Measurements from ENCODE around the gene FOXP1.

FOXP1 gene

DNA sequence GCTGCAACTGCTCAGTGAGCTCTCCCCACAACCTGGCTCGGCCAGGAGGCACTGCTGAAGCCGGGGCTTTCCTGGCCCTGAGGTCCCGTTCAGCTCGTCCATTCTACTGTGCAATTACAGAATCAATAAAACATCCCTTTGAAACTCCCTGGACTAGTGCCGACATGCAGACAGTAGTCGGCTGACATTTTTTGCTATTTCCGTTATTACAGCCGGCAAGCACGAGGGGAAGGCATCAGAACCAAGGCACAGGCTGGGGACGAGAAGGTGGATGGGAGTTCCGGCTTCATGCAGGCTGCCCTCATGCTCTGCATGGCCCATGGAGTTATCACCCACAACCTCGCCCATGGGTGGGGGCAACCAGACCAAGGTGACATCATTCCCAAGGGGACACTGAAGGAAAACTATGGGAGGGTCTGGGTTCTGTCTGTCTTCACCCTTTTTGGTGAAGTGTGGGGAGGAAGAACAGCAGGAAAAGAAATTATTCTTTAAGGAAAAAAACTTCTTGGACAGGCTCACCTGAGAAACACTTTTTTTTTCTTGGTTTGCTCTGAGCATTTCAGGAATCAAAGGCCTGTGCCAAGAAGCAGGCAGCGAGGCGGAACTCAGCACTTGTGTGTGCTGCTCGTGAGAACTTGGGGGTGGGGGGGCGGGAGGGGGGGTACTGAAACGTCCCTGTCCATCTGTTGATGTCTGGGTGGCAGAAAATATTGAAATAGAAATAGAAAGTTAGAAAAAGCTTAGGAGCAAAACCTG is 154.5 kb downstream of the FOXP1 start:
- DNase-seq (ENCODE audit: low spot score), result no peak

DNA sequence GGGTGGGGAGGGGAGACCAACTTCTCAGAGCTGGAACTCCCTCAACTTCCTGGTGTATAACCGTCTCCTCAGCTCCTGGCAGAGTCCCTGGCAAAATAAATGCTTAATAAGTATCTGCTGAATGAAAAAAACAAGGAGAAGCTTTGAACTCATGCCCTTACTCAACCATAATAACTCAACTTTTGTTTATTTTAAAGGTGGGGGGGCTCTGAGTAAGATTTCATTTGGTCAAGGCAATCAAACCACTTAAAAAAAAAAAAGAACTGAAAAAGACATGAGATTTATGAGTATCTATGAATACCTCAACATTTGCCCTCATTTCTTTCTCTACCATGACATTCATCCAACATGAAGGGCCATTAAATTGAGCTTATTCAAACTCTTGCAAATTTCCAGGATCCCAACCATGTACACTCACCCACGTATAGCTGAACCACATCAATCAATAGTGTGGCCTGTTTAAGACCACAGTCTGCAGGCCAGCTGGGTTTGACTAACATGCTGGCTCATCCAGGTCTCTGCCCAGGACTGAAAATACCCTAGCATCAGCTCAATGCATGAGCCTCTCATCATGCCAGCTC is 157.9 kb downstream of the FOXP1 start:
- DNase-seq (ENCODE audit: low spot score), result no peak

- DNase-seq (ENCODE audit: low spot score), result peak; percentile 86
Observed at GRCh38 chr3:71423151-71423906, 160.2 kb downstream of the FOXP1 start.

DNA sequence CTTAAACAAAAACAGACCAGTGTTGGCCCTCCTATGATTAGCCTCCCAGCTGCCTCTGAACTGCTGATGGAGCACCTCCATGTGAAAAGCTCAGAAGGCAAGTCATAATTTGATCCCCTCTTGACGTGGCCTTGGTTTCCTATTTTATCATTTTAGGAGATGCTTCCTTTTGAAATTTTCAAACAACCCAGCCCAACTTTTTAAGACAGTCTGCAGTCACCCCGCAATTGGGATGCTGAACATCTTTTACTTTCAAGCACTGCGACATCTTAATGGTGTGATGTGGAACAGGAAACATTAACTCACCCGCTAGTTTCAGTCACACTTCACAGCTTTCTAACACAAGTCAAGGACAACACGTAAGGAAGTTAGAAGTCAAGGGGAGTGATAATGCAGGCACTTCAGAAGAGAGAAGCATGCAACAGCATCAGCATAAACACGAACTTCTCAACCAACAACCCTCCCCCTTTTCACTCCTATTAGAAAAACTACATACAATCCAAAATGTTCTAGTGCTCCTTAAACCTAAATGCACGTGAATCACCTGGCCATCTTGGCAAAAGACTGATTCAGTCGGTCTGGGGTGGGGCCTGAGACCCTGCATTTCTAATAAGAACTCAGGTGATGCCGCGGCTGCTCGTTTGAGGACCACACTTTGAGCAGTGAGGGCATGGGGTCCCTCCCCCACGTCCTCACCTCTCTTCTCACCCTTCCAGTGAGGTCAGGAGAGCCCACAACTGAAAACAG is 161.5 kb downstream of the FOXP1 start:
- no peak for DNase-seq (ENCODE audit: low spot score)

- DNase-seq (ENCODE audit: low spot score), result no peak
Observed at GRCh38 chr3:71421475-71421819, 162.1 kb downstream of the FOXP1 start.

GRCh38 chr3:71419369-71419768 is 164.2 kb downstream of the FOXP1 start:
- DNase-seq (ENCODE audit: low spot score), result no peak

GRCh38 chr3:71417791-71418190 is 165.7 kb downstream of the FOXP1 start:
- DNase-seq (ENCODE audit: low spot score), result no peak

DNA sequence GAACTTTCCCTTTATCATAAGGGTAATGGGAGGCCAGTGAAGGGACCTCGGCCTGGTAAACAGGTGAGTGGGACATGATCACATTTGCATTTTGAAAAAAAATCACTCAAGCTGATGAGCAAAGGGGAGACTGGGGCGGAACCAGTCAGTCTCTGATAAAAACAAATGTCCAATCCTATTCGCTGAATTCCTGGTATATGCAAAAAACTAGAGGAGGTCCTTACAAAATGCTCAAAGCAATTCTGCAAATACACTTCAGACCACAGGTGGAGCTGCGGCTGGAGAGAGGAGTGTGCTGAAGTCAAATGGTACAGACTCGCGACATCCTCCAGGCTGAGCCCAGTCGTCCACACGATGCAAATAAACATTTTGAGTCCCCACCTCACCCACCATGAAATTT is 166.7 kb downstream of the FOXP1 start:
- DNase-seq (ENCODE audit: low spot score), result no peak

DNA sequence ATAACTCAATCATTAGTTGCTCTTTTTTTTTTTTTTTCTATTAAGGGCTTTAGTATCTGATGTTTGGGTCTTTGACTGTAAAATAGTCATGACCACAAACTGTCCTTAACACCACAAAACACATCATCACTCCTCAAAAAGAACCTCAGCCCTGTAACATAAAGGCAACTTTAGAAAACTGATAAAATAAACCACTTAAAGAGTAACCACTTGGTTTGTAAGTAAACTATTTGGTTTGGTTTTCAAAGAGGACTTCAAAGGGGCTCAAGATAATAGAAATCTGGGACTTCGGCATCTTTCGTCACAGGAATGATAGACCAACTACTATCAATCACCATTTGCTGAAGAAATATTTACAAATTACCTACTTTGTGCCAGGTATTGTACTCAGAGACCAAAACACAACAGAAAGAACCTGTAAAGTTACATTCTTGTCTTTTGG is 167.8 kb downstream of the FOXP1 start:
- DNase-seq (ENCODE audit: low spot score), result no peak

- no peak for DNase-seq (ENCODE audit: low spot score)
Observed at GRCh38 chr3:71414189-71414927, 169.2 kb downstream of the FOXP1 start.

- DNase-seq (ENCODE audit: low spot score), result no peak
Observed at GRCh38 chr3:71413572-71413971, 170.0 kb downstream of the FOXP1 start.

- DNase-seq (ENCODE audit: low spot score), result no peak
Observed at GRCh38 chr3:71409352-71409751, 174.2 kb downstream of the FOXP1 start.

- no peak for DNase-seq (ENCODE audit: low spot score)
Observed at GRCh38 chr3:71408903-71409302, 174.6 kb downstream of the FOXP1 start.

- no peak for DNase-seq (ENCODE audit: low spot score)
Observed at GRCh38 chr3:71407823-71408222, 175.7 kb downstream of the FOXP1 start.

DNA sequence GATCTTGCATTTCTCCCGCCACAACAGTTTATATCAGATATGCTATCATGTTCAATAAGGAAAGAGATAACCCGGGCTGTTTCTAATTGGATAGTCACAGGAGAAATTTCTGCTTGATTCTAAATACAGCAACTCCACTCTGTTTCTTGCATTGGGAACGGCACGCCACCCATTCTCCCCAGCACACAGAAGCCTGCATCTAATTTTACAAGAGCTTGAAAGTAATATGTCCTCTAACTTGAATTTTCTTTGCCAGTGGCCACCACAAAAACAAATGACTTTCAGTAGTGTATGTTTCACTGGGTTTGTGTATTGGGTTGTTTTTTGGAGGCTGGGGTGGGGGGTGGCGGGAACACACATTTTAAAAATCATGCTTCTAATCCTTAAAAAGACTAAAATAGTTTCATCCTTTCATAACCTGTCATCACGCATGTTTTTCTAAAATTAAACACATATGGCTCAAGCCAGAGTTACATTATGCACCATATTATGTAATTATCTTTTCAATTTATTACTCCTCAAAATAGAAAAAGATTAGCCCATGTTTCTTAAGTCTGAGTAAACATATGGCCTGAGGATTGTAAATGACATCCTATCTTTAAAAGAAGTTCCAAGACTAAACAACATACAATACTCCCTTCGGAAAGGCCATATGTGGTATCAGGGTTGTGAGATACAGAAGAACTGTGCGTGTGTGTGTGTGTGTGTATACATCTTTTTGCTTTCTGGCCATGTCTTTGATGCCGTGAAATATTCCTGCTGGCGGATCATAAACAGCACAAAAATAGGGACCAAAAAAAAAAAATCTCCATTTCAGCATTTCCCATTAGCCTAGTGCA is 176.3 kb downstream of the FOXP1 start:
- no peak for DNase-seq (ENCODE audit: low spot score)

GRCh38 chr3:71402911-71403310 is 180.6 kb downstream of the FOXP1 start:
- no peak for DNase-seq (ENCODE audit: low spot score)

- no peak for DNase-seq (ENCODE audit: low spot score)
Observed at GRCh38 chr3:71402280-71402679, 181.2 kb downstream of the FOXP1 start.

- no peak for DNase-seq (ENCODE audit: low spot score)
Observed at GRCh38 chr3:71401695-71402231, 181.8 kb downstream of the FOXP1 start.

GRCh38 chr3:71400986-71401451 is 182.5 kb downstream of the FOXP1 start:
- DNase-seq (ENCODE audit: low spot score), result no peak

DNA sequence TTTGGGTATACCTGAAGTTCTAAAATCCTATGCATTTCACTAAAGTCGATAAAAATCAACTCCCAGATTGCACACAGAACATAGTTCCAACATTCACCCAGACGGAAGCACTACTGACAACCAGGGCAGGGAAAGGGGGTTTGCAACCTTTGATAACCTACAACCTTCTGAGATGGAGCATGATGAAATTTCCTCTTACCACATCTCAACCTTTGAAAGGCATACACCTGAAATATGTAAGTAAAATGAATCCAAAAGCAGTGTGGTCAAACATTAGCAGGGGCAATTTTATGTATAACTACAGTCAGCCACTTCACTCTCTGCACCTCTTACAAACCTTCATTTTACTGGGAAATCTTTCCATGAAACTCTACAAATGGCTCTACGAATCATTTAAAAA is 184.1 kb downstream of the FOXP1 start:
- DNase-seq (ENCODE audit: low spot score), result no peak

Measured in kidney capillary endothelial cell (primary cell).